BLaER1 (cell line): Measurements from ENCODE around the gene PTGIR.

Experiments
- H3K27ac ChIP-seq: shearing (Covaris generic); formaldehyde crosslinking; 2 replicates; pipeline ENCODE4 v1.8.1; 2022
- H3K27me3 ChIP-seq: shearing (Covaris generic); formaldehyde crosslinking; 2 replicates; pipeline ENCODE4 v1.8.1; 2022
- H3K36me3 ChIP-seq: shearing (Covaris generic); formaldehyde crosslinking; 2 replicates; pipeline ENCODE4 v1.8.1; 2022
- H3K4me1 ChIP-seq: shearing (Covaris generic); formaldehyde crosslinking; 2 replicates; pipeline ENCODE4 v1.8.1; 2022
- H3K4me2 ChIP-seq: shearing (Covaris generic); formaldehyde crosslinking; 2 replicates; pipeline ENCODE4 v1.8.1; 2022
- H3K4me3 ChIP-seq: shearing (Covaris generic); formaldehyde crosslinking; 2 replicates; pipeline ENCODE4 v1.8.1; 2022
- H3K9ac ChIP-seq: shearing (Covaris generic); formaldehyde crosslinking; 2 replicates; pipeline ENCODE4 v1.8.1; 2022
- H3K9me3 ChIP-seq: shearing (Covaris generic); formaldehyde crosslinking; 2 replicates; pipeline ENCODE4 v1.8.1; 2022
- H4K20me1 ChIP-seq: shearing (Covaris generic); formaldehyde crosslinking; 2 replicates; pipeline ENCODE4 v1.8.1; 2022
- Cebpa-rat ChIP-seq: shearing (Covaris generic); IDR thresholded peaks from 2 replicates; pipeline ENCODE4 v1.8.1; 2022

Gene PTGIR

GRCh38 chr19:46591254-46591653, 33.6 kb downstream of the PTGIR start:
- H3K4me1 ChIP-seq = no peaks in the 10 kb centered on the region
- no peak overlapping the region for H3K4me2 ChIP-seq
- H3K4me3 ChIP-seq = no peak overlapping the region
- no peak for TF ChIP-seq Cebpa-rat
- H3K27ac ChIP-seq = no peak overlapping the region
- no peak overlapping the region for H3K9ac ChIP-seq
- no peaks in the 10 kb centered on the region for H3K9me3 ChIP-seq
- no peaks in the 10 kb centered on the region for H3K36me3 ChIP-seq
- no peaks in the 10 kb centered on the region for H3K27me3 ChIP-seq
- H4K20me1 ChIP-seq = no peaks in the 10 kb centered on the region

- TF ChIP-seq Cebpa-rat = no peak
- Histone ChIP-seq H3K27me3 (no peaks in the 10 kb centered on the region), H3K9me3 (no peaks in the 10 kb centered on the region), H3K4me2 (no peak overlapping the region), H3K4me3 (no peak overlapping the region), H3K36me3 (no peaks in the 10 kb centered on the region), H4K20me1 (no peaks in the 10 kb centered on the region), H3K27ac (no peak overlapping the region), H3K9ac (no peak overlapping the region), H3K4me1 (no peaks in the 10 kb centered on the region)
Observed at GRCh38 chr19:46587861-46588260, 37.0 kb downstream of the PTGIR start.

GRCh38 chr19:46586294-46586693, 38.6 kb downstream of the PTGIR start:
- H3K27ac ChIP-seq = no peak overlapping the region
- no peak overlapping the region for H3K9ac ChIP-seq
- no peaks in the 10 kb centered on the region for H3K27me3 ChIP-seq
- no peaks in the 10 kb centered on the region for H3K9me3 ChIP-seq
- no peak overlapping the region for H3K4me2 ChIP-seq
- TF ChIP-seq Cebpa-rat = no peak
- H3K4me3 ChIP-seq = no peak overlapping the region
- no peaks in the 10 kb centered on the region for H4K20me1 ChIP-seq
- no peaks in the 10 kb centered on the region for H3K4me1 ChIP-seq
- H3K36me3 ChIP-seq = no peaks in the 10 kb centered on the region

- Histone ChIP-seq H4K20me1 (no peaks in the 10 kb centered on the region), H3K4me1 (no peaks in the 10 kb centered on the region), H3K27me3 (no peaks in the 10 kb centered on the region), H3K27ac (no peak overlapping the region), H3K9ac (no peak overlapping the region), H3K9me3 (no peaks in the 10 kb centered on the region), H3K4me3 (no peak overlapping the region), H3K36me3 (no peaks in the 10 kb centered on the region), H3K4me2 (no peak overlapping the region)
- no peak for TF ChIP-seq Cebpa-rat
Observed at GRCh38 chr19:46585539-46585938, 39.4 kb downstream of the PTGIR start.

GRCh38 chr19:46580247-46580646, 44.6 kb downstream of the PTGIR start:
- H3K4me3 ChIP-seq = no peak overlapping the region
- H3K4me1 ChIP-seq = peaks cover 23% of the 10 kb centered on the region
- no peaks in the 10 kb centered on the region for H3K27me3 ChIP-seq
- TF ChIP-seq Cebpa-rat = no peak
- no peaks in the 10 kb centered on the region for H4K20me1 ChIP-seq
- H3K27ac ChIP-seq = no peak overlapping the region
- no peak overlapping the region for H3K9ac ChIP-seq
- no peaks in the 10 kb centered on the region for H3K36me3 ChIP-seq
- H3K4me2 ChIP-seq = no peak overlapping the region
- H3K9me3 ChIP-seq = peaks cover 12% of the 10 kb centered on the region

- H3K4me2 ChIP-seq = no peak overlapping the region
- H3K36me3 ChIP-seq = no peaks in the 10 kb centered on the region
- H3K27me3 ChIP-seq = no peaks in the 10 kb centered on the region
- no peak for TF ChIP-seq Cebpa-rat
- H3K9ac ChIP-seq = no peak overlapping the region
- no peak overlapping the region for H3K27ac ChIP-seq
- H3K4me1 ChIP-seq = peaks cover 31% of the 10 kb centered on the region
- H4K20me1 ChIP-seq = no peaks in the 10 kb centered on the region
- no peak overlapping the region for H3K4me3 ChIP-seq
- H3K9me3 ChIP-seq = peaks cover 12% of the 10 kb centered on the region
Observed at GRCh38 chr19:46579361-46579879, 45.5 kb downstream of the PTGIR start.

GRCh38 chr19:46578450-46578849, 46.4 kb downstream of the PTGIR start:
- Histone ChIP-seq H3K4me2 (no peak overlapping the region), H4K20me1 (no peaks in the 10 kb centered on the region), H3K36me3 (no peaks in the 10 kb centered on the region), H3K9me3 (peaks cover 12% of the 10 kb centered on the region), H3K9ac (no peak overlapping the region), H3K4me3 (no peak overlapping the region), H3K4me1 (peaks cover 40% of the 10 kb centered on the region), H3K27me3 (no peaks in the 10 kb centered on the region), H3K27ac (no peak overlapping the region)
- TF ChIP-seq Cebpa-rat = no peak

GRCh38 chr19:46574533-46574932, 50.4 kb downstream of the PTGIR start:
- Histone ChIP-seq H3K4me1 (peaks cover 40% of the 10 kb centered on the region), H3K9ac (no peak overlapping the region), H3K36me3 (no peaks in the 10 kb centered on the region), H3K9me3 (peaks cover 12% of the 10 kb centered on the region), H4K20me1 (no peaks in the 10 kb centered on the region), H3K27ac (no peak overlapping the region), H3K4me3 (no peak overlapping the region), H3K27me3 (no peaks in the 10 kb centered on the region), H3K4me2 (peak overlapping the region; percentile 58)
- TF ChIP-seq Cebpa-rat = no peak

- no peak for TF ChIP-seq Cebpa-rat
- H3K27ac ChIP-seq = no peak overlapping the region
- H3K9me3 ChIP-seq = peaks cover 12% of the 10 kb centered on the region
- H3K4me2 ChIP-seq = peak overlapping the region; percentile 58
- no peaks in the 10 kb centered on the region for H3K36me3 ChIP-seq
- no peaks in the 10 kb centered on the region for H4K20me1 ChIP-seq
- H3K4me1 ChIP-seq = peaks cover 40% of the 10 kb centered on the region
- H3K9ac ChIP-seq = no peak overlapping the region
- H3K4me3 ChIP-seq = no peak overlapping the region
- H3K27me3 ChIP-seq = no peaks in the 10 kb centered on the region
Observed at GRCh38 chr19:46573679-46574498, 51.0 kb downstream of the PTGIR start.

GRCh38 chr19:46571495-46571894, 53.4 kb downstream of the PTGIR start:
- TF ChIP-seq Cebpa-rat = no peak
- H3K4me3 ChIP-seq = no peak overlapping the region
- no peak overlapping the region for H3K4me2 ChIP-seq
- peaks cover 8% of the 10 kb centered on the region for H3K9me3 ChIP-seq
- no peaks in the 10 kb centered on the region for H3K36me3 ChIP-seq
- H3K27ac ChIP-seq = no peak overlapping the region
- H4K20me1 ChIP-seq = no peaks in the 10 kb centered on the region
- H3K4me1 ChIP-seq = peaks cover 27% of the 10 kb centered on the region
- no peaks in the 10 kb centered on the region for H3K27me3 ChIP-seq
- H3K9ac ChIP-seq = no peak overlapping the region
